NK-92 (cell line): Measurements from ENCODE around the gene TMPRSS13.
"Not testable (repeated sequence)": the region's sequence is repeated elsewhere in the genome, so short reads cannot be mapped to it uniquely, and the experiment has no call there.

Experiments
- DNase-seq: peaks from one replicate; lab custom pipeline; 2025; ENCODE audit not compliant: unreplicated experiment; lab: John Stamatoyannopoulos, UW

TMPRSS13 gene

GRCh38 chr11:117874253-117874909, 54.8 kb downstream of the TMPRSS13 start:
- no peak for DNase-seq

GRCh38 chr11:117873828-117874125, 55.4 kb downstream of the TMPRSS13 start:
- no peak for DNase-seq

GRCh38 chr11:117872975-117873827, 56.0 kb downstream of the TMPRSS13 start:
- DNase-seq = no peak

- no peak for DNase-seq
Measured at GRCh38 chr11:117872420-117872961, 56.7 kb downstream of the TMPRSS13 start.

- DNase-seq = no peak
Measured at GRCh38 chr11:117871784-117872183, 57.4 kb downstream of the TMPRSS13 start.

GRCh38 chr11:117871160-117871559, 58.0 kb downstream of the TMPRSS13 start:
- no peak for DNase-seq

- no peak for DNase-seq
Measured at GRCh38 chr11:117870103-117870952, 58.9 kb downstream of the TMPRSS13 start.

- no peak for DNase-seq
Measured at GRCh38 chr11:117869604-117870003, 59.6 kb downstream of the TMPRSS13 start.

GRCh38 chr11:117868815-117869561, 60.2 kb downstream of the TMPRSS13 start:
- DNase-seq = no peak

GRCh38 chr11:117868088-117868487, 61.1 kb downstream of the TMPRSS13 start:
- no peak for DNase-seq

- no peak for DNase-seq
Measured at GRCh38 chr11:117866526-117866925, 62.7 kb downstream of the TMPRSS13 start.

GRCh38 chr11:117865546-117865945, 63.7 kb downstream of the TMPRSS13 start:
- not testable (repeated sequence) for DNase-seq

GRCh38 chr11:117863383-117863782, 65.8 kb downstream of the TMPRSS13 start:
- DNase-seq = no peak

- no peak for DNase-seq
Measured at GRCh38 chr11:117862753-117863152, 66.4 kb downstream of the TMPRSS13 start.

- no peak for DNase-seq
Measured at GRCh38 chr11:117862019-117862725, 67.0 kb downstream of the TMPRSS13 start.

GRCh38 chr11:117861151-117862018, 67.8 kb downstream of the TMPRSS13 start:
- DNase-seq = no peak

- DNase-seq = no peak
Measured at GRCh38 chr11:117860139-117860538, 69.1 kb downstream of the TMPRSS13 start.

- DNase-seq = no peak
Measured at GRCh38 chr11:117859488-117860112, 69.6 kb downstream of the TMPRSS13 start.

GRCh38 chr11:117859061-117859460, 70.1 kb downstream of the TMPRSS13 start:
- DNase-seq = no peak
